OCI-LY3 (cell line): ENCODE data around the gene IFNA1.

Experiments
- CTCF ChIP-seq: fragments of 200-600, 300-600 bp; sonication (generic); IDR thresholded peaks from 2 replicates; pipeline ENCODE4 v1.5.1; 2014; ENCODE audit warnings: antibody characterized with exemption, low read length, low read depth
- EZH2phosphoT487 ChIP-seq: fragments of 200-600 bp; shearing (Covaris generic); IDR thresholded peaks from 2 replicates; pipeline ENCODE4 v1.6.1; 2018; ENCODE audit warnings: antibody characterized with exemption, mixed run types, low read depth

DNA sequence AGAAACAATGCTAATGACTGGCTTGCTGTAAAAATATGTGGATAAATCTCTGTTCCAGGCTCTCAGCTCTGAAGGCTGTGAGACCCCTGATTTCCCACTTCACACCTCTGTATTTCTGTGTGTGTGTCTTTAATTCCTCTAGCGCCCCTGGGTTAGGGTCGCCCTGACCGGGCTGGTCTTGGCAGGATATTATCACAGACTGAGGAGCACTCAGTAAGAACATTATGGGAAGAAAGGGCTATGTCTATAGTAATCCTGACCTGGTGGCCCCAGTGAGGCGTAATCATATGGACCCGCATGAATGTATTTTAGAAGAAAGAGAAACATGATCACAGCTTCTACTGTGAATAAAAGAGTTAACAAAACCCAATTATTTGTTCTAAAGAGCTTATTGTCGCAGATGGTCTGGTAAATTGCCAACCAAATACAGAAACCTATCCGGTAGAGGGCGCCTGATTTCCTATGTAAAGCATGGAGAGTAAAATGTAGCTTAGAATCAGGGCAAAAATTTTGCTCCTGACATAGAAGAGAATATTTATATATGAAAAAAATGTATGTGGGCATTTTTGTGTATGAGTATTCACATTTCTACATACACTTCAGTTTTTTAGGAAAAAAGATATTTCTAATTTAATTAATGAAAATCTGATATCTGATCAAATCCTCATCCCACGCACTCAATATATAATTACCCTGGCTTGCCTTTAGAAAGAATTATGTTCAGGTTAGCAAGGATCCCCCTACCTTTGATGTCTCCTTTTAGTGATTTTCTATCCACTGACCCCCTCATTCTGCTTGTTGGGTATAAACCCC lies 5.8 kb upstream of the IFNA1 start:
- TF ChIP-seq CTCF (peak; percentile 74), EZH2phosphoT487 (no peak)
